GM18505 (cell line): ENCODE data around the gene NOXA1.
"Not testable (repeated sequence)": the region's sequence is repeated elsewhere in the genome, so short reads cannot be mapped to it uniquely, and the experiment has no call there.

Experiments
- ATAC-seq: cut with Tn5 transposase; IDR thresholded peaks from one replicate; pipeline ENCODE4 v1.9.1; 2021; ENCODE audit not compliant: unreplicated experiment
- POLR2A ChIP-seq: IDR thresholded peaks from 4 replicates; pipeline ENCODE4 v1.6.1; 2011; ENCODE audit warnings: borderline replicate concordance; ENCODE audit not compliant: insufficient read depth, insufficient read length; ENCODE audit errors: extremely low read depth

The NOXA1 gene

DNA sequence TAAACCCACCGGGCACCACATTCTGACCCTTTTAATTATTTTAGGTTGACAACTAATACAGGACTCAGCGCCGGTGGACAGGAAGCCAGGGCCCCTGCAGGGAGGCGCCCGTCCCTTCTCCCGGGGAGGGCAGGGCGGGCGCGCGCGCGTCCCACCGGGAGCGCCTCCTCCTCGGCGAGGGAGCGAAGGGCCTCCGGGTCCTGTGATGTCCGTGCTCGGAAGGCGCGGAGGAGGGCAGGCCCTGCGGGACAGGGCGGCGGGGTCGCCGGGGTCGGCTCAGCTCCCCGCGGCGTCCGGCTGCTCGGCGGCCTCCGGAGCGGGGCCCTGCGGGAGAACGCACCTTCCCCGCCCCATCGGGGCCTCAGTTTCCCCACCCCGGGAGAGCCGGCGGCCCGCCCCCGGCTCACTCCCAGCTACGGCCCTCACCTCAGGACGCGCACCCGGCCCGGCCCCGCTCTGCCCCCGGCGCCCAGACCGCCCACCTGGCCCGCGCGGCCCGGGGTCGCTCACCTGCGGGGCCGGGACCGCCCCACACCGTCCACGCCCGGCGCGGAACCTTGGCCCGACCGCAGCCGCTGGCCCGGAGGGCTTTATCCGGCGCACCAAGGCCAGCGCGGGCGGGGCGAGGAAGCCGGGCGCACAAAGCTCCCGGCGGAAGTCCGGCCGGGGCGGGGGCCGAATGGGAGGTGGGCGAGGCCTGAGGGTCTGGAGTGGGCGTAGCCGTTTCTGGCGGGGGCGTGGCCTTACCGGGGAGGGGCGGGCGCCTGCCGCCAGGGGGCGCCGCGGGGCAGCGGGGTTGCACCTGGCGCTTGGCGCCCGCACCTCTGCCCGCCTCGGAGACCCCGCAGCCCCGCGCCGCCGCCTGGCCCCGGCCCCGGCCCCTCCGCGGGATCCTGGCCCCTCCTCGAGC, at the start of gene NOXA1, which contains the start of gene EXD3:
TSS of gene NOXA1 (plus strand) at position 790 of the 910 bp plus-strand sequence. CDS start 137 bp downstream, outside the sequence.
TSS of gene EXD3 (minus strand) at position 559 of the 910 bp plus-strand sequence. CDS start 27,805 bp downstream, outside the sequence.
- ATAC-seq = peak; percentile 76
- peak; percentile 61 for TF ChIP-seq POLR2A

- TF ChIP-seq POLR2A = no peak
- no peak for ATAC-seq
Measured at GRCh38 chr9:137373611-137373980, 49.6 kb upstream of the NOXA1 start.

GRCh38 chr9:137374131-137374845, 48.9 kb upstream of the NOXA1 start:
- no peak for ATAC-seq
- TF ChIP-seq POLR2A = no peak

GRCh38 chr9:137375321-137376058, 47.7 kb upstream of the NOXA1 start:
- TF ChIP-seq POLR2A = no peak
- no peak for ATAC-seq

- TF ChIP-seq POLR2A = no peak
- ATAC-seq = no peak
Measured at GRCh38 chr9:137376386-137376785, 46.8 kb upstream of the NOXA1 start.

GRCh38 chr9:137378688-137379410, 44.3 kb upstream of the NOXA1 start:
- not testable (repeated sequence) for ATAC-seq

DNA sequence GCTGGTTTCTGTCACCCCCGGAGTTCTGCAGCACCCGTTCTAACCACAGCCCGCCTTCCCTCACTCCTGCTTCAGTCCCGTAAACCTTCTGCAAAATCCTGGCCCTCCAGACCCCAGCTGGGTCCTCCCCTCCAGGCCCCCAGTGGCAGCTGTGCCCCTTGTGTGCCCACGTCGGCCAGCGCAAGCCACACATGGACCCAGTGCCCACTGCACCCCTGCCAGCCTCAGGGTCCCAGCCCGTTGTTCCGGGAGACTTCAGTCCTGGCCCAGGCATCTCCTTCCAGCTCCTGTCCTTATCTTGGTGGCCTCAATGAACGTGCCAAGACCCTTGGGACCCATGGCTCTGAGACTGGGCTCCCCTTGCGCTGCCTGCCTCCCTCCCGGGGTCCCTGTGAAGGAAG, 43.4 kb upstream of the NOXA1 start:
- ATAC-seq = no peak
- TF ChIP-seq POLR2A = no peak

- no peak for TF ChIP-seq POLR2A
- no peak for ATAC-seq
Measured at GRCh38 chr9:137380171-137380570, 43.0 kb upstream of the NOXA1 start.

GRCh38 chr9:137380606-137381005, 42.6 kb upstream of the NOXA1 start:
- no peak for TF ChIP-seq POLR2A
- ATAC-seq = no peak

GRCh38 chr9:137381501-137382443, 41.4 kb upstream of the NOXA1 start:
- no peak for ATAC-seq
- TF ChIP-seq POLR2A = no peak

DNA sequence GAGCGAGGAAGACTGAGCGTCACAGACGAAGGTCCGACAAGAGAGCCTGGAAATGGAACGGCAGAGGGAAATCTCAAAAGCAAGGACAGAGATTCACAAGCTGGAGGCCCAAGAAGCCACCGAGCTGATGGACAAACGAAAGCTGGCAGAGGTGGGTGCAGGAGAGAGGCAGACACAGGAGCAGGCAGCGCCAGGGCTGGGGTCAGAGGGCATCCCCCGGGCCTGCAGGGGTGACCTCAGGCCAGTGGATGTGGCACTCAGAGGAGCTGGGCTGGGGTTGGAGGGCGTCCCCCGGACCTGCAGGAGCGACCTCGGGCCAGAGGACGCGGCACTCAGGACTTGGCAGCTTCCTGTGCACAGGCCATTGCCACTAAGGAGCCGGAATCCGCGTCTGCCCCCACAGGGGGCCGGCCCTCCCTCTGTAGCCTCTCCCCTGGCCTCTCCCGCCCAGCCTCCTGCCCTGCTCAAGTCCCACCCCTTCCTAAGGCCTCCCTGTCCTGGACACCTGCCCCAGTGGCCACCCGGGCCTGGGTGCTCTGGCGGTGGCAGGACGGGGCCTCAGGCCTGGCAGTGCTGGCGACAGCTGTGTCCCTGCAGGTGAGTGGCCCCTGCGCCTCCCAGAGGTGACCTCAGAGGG, 40.6 kb upstream of the NOXA1 start:
- TF ChIP-seq POLR2A = no peak
- no peak for ATAC-seq

- no peak for ATAC-seq
- no peak for TF ChIP-seq POLR2A
Measured at GRCh38 chr9:137383081-137383783, 40.0 kb upstream of the NOXA1 start.
